Astrocyte (in vitro differentiated cells and primary cell): ENCODE data around the gene HPS5.

Experiments
- EZH2 ChIP-seq: IDR thresholded peaks from 2 replicates; pipeline ENCODE4 v1.6.1; 2012; ENCODE audit warnings: mild to moderate bottlenecking, low read length, inconsistent platforms; ENCODE audit not compliant: insufficient read depth
- TF ChIP-seq, protein P1 (sequence below): IDR thresholded peaks from 2 replicates; pipeline ENCODE4 v1.5.1; 2011; ENCODE audit warnings: low read depth, mild to moderate bottlenecking, inconsistent platforms, low read length, moderate library complexity; ENCODE audit not compliant: insufficient read depth

GRCh38 chr11:18369398-18369797, 47.5 kb upstream of the HPS5 start:
- TF ChIP-seq, protein P1, sequence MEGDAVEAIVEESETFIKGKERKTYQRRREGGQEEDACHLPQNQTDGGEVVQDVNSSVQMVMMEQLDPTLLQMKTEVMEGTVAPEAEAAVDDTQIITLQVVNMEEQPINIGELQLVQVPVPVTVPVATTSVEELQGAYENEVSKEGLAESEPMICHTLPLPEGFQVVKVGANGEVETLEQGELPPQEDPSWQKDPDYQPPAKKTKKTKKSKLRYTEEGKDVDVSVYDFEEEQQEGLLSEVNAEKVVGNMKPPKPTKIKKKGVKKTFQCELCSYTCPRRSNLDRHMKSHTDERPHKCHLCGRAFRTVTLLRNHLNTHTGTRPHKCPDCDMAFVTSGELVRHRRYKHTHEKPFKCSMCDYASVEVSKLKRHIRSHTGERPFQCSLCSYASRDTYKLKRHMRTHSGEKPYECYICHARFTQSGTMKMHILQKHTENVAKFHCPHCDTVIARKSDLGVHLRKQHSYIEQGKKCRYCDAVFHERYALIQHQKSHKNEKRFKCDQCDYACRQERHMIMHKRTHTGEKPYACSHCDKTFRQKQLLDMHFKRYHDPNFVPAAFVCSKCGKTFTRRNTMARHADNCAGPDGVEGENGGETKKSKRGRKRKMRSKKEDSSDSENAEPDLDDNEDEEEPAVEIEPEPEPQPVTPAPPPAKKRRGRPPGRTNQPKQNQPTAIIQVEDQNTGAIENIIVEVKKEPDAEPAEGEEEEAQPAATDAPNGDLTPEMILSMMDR: no peak
- no peak for TF ChIP-seq EZH2
